CD4-positive, alpha-beta T cell treated with Interferon alpha-2 for 1 hour (primary cell): Measurements from ENCODE around the gene RC3H2.
A peak's percentile ranks its signal among the peaks of the same experiment; 100 is the strongest.

Experiments
- DNase-seq, 2 donors: peaks; one replicate each; pipeline ENCODE4 v3.0.0-alpha.2; 2020 to 2022

Gene RC3H2, protein sequence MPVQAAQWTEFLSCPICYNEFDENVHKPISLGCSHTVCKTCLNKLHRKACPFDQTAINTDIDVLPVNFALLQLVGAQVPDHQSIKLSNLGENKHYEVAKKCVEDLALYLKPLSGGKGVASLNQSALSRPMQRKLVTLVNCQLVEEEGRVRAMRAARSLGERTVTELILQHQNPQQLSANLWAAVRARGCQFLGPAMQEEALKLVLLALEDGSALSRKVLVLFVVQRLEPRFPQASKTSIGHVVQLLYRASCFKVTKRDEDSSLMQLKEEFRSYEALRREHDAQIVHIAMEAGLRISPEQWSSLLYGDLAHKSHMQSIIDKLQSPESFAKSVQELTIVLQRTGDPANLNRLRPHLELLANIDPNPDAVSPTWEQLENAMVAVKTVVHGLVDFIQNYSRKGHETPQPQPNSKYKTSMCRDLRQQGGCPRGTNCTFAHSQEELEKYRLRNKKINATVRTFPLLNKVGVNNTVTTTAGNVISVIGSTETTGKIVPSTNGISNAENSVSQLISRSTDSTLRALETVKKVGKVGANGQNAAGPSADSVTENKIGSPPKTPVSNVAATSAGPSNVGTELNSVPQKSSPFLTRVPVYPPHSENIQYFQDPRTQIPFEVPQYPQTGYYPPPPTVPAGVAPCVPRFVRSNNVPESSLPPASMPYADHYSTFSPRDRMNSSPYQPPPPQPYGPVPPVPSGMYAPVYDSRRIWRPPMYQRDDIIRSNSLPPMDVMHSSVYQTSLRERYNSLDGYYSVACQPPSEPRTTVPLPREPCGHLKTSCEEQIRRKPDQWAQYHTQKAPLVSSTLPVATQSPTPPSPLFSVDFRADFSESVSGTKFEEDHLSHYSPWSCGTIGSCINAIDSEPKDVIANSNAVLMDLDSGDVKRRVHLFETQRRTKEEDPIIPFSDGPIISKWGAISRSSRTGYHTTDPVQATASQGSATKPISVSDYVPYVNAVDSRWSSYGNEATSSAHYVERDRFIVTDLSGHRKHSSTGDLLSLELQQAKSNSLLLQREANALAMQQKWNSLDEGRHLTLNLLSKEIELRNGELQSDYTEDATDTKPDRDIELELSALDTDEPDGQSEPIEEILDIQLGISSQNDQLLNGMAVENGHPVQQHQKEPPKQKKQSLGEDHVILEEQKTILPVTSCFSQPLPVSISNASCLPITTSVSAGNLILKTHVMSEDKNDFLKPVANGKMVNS

DNA sequence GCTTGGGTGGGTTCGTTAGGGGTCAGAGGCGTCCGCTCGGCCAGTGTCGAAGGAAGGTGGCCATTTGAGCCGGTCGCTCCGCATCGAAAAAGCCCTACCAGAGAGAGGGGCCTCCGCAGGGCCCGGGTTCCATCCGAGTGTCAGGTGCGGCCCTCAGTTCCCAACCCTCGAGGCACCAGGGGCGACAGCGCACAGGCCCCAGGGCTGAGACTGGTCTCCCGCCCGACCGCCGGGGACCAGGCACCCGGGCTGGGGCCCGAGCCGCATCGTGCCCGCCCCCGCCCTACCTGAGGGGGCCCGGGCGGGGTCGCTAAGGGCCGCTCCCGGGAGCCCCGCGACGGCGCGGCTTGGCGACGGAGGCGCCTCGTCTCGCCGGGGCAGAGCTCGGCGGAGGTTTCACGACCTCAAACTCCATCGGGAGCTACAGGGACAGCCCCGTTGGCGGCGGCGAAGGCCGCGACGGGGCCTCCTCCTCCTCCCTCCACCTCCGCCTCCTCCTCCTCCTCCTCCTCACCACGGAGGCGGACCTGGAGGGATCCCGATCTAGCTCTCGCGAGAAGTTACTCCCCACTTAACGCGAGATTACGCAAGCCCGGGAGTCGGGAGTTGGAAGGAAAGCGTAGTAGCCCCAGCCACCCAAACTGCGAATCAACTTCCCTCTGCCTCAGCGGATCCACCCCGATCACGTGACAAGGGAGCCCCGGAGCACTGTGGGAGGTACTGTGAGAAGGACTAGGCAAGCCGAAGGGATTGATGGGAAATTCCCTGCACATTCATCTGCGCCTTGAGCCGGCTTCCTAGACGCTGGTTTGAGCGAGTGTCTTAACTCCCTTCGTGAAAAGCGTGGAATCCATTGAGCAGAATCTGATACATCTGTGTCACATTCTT is at the start of gene RC3H2:
RC3H2 (minus strand) TSS at position 537 of the 888 bp plus-strand sequence. CDS start 7,850 bp downstream, outside the sequence.
- DNase-seq = peak; percentile 99

DNA sequence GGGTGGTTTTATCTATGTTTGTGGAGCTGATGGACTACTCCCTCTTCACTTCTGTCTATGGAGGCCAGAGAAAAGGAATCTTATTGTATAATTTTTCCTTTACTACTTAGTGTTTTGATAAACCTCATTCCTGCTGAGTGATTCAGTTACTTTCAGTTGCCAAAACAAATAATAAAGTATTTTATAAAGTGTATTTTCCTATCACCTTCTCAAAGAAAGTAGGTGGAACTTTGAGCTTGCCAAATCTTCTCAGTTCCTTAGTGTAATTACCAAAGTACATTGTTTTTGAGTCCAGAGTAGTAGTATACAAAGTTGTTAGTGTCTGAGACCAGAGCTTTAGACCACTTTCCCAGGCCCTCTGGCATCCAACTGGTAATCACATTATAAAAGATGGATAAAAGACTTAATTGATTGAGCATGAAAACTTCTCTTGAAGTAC is 49.1 kb upstream of the RC3H2 start:
- DNase-seq = no peak

DNA sequence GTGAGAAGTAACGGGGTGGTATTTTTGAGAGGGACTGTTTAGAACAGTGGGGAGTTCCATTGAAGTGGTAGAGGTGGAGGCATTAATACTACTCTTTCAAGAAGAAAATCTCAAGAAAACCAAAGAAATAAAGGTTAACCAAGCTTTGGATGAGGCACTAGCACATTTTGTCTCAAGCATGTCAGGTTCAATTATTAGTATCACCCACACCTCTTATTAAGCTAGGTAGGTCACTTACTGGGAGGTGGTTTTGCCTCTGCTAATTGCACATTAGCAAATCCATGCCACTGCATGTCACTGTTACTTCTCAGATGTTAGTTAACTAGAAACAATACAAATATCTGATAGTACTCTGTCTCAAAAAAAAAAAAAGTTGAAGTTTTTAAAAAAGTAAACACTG is 45.9 kb upstream of the RC3H2 start:
- DNase-seq = no peak

DNA sequence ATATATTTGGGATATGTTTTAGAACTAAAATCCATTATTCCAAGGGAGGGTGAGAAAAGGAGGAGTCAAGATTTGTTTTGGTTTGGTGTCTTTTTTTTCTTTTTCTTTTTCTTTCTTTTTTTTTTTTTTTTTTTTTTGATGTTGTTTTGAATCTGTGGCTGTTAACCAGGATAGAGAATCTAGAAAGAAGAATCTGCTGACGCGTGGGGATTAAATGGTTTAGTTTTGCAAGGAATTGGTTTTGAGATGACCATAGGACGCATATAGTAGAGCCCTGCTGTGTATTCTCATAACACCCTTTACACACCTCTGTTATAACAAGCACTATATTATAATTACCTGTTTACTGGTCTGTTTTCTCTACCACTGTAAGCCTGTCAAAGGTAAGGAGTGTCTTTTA is 45.1 kb upstream of the RC3H2 start:
- no peak for DNase-seq

DNA sequence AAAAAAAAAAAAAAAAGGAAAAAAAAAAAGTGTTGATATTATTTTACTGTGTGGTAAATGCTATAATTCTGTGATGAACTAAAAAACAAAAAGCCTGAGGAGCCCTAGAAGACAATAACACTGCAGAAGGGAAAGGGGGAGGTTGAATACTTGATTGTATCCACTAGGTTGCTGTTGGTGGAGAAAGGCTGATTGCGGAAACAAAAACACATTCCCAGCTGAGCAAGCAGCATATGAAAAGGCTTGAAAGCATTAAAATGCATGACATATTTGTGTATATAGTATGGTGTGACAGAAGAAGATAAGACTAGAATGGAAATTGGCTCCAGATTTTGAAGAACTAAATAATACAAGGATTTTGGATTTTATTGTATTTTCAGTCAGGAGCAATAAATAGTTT is 44.5 kb upstream of the RC3H2 start:
- DNase-seq = no peak

DNA sequence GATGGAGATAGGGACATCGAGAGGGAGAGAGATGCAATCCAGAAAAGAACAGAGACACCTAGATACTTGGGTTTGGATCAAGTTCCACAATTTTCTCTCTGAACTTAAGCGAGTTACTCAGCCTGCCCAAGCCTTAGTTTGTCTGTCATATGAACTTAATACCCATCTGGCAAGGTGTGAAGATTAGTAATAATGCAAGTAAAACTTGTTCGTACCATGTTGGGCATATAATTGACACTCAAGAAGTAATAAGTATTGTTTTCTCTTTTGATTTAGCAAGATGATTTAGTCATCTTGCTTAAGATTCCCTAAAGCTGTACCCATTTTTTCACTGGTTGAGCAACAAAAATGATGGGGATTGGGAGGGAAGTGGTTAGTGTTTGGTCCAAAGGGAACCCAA is 43.2 kb upstream of the RC3H2 start:
- no peak for DNase-seq

DNA sequence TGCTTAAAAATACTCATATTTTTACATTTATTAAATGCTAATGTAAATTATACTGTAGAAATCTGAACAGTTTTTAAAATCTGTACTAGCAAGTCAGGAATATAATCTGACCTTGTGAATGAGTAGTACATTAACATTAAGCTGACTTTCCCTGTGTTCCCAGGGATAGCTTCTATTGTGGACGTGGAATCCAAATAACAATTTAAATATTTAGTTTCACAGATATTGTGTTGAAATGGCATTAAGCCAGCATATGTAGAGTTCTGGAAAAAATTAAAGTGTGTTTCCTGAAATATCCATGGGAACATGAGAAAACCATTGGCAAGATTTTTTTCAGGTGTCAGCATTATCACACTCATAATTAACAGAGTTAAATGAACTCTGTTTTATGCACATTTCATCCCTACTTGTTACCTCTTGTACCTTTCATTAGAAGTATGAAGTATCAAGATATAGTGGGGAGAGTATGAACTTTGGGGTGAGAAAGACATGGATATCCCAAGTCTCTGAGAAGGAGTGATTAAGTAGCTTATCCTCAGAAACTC is 41.4 kb upstream of the RC3H2 start:
- DNase-seq = no peak

DNA sequence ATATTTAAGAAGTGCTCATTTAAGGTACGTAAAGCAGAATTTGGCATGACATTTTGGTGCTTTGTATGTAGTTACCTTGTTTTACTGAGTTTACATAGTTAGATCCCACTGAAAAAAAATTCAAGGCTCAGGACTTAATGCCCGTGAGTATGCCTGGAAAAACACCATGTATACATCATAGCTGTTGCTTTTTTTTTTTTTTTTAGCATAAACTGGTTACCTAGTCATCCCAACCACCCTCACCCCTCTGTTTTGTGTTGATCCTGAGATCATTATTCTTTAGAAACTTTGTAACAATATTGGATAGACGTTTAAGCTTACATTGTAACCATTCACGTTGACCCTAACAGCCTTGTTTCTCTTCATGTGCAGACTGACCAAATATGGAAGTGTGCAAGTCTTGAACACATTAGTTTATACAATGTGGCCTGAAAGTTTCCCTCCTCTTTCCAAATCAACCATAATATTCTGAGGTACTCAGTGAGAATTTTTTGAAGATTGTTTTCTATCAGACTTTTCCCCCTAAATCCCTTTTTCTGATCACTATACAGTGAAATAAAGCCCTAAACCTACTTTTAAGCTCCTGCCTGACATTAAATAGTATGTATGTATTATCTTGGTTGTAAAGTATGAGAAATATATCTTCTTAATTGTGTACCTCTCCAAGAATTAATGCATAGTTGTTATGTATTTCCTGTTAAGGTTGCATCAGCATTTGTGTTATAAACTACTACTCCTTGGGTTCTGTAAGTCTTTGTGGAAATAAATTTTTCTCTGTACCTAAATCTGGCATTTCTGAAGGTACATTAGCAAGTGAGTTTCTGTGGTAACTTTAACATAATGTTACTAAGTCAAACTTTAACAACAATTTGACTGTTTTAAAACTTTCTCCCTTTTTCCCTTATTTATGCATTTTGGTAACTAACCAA is 40.1 kb upstream of the RC3H2 start:
- DNase-seq = no peak

DNA sequence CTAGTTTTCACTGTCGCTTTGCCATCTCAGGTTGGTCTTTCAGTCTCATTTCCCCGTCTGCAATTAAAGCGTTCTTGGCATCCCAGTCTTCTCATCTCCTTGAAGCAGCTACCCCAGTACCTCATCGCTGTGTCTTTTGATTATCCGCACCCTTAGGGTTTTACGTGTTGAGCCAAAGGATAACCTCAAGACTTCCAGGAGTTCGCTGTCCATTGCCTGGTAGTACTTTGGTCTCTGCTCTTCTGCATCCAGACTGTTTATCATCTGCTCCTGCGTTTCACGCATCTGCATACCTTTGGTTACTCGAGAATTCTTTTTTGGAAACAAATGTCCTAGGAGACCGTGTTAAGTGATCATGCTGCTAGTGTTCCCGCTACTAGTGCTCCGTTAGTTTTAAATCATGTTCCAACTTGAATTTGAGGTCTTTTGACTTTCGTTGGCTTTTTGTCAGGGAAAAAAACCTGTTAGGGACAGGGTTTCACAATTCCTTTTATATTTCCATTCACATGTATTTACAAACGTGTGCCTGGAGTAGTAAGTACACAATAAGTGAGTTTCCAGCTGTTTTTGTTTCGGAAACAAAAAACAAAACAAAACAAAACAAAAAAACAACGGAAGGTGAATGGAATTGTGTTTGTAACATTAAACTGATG is 36.5 kb upstream of the RC3H2 start:
- DNase-seq = peak in 1 of 2 donors; percentile 13

DNA sequence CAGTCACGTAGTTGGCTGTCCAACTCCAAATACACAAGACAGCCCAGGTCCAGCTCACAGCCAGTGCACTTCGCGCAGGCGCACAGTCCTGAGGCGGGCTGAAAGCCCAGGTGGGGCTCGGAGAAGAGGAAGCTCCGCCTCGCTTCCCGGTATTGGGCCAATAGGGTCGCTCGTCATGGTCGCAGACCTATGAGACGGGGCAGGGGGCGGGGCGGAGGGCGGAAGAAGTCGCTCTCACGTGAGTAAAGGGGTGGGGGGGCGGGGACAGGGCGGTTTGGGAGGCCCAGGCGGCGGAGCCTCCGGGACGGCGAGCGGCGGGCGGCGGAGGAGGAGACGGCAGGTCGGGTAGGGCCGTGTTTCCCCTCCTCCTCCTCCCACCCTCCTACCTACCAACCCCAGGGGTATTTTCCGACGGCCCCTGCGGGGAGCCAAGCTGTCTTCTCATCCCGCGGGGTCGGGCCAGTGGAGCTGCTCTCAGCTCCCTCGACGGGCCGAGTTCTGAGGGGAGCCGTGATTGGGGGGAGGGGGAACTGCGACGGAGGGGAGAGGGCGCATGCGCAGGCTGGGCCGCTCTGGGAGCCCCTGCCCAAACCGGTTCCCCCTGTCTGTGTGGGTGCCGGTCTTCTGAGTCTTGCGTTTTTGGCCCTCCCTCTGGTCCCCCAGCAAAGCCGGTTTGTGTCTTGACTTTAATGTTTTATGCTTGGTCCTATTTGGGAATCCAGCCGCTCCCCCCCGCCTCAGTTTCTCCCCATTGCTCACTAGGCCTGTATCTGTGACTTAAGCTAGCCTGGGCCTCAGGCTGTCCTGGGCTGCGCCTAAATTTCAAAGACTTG is 35.8 kb upstream of the RC3H2 start, which contains the start of gene RABGAP1:
RABGAP1 (plus strand) TSS at position 272 of the 833 bp plus-strand sequence. CDS start 16,040 bp downstream, outside the sequence.
- peak; percentile 99 for DNase-seq

DNA sequence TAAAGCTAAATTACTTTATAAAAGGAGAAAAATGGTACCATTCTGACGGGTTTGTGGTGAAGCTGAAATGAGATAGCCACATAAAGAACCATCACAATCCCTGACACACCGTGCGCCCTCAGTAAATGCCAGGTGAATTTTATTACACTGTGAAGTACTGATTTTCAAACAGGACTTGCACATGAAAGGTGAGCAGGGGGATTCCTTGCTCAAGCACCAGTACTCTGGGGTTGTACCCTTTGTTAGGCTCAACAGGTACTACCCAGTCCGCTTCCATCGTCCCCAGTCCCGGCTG is 35.2 kb upstream of the RC3H2 start:
- no peak for DNase-seq

DNA sequence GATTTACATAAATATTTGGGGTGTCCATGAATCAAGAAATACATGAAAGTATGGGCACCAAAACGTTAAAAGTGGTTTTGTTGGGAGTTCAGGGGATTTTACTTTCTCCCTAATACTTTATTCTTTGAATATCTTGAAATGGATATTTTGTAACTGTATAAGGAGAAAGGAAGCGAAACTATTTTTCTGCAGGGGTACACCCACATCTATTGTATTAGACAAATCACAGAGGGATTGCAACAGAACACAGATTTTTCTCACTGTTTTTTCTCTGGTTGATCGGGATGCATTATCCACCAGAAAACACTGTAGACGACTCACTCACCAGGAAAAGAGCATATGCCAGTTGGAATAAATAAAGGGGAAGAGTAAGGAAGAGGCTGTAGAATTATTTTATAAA is 34.4 kb upstream of the RC3H2 start:
- no peak for DNase-seq

DNA sequence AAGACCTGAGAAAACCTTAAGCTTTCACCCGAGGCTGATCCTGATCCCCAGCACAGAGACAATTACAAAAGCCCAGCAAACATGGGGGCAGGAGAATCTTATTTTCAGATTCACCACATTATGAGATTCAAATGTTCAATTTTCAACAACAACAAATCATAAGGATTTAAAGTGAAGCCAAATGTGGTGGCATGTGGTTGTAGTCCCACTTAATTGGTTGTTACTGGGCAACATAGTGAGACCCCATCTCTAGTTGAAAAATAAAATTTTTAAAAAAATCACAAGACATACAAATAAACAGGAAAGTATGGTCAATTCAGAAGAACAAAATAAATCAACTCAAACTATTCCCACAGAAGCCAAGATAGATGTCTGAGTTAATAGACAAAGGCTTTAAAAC is 31.7 kb upstream of the RC3H2 start:
- no peak for DNase-seq

DNA sequence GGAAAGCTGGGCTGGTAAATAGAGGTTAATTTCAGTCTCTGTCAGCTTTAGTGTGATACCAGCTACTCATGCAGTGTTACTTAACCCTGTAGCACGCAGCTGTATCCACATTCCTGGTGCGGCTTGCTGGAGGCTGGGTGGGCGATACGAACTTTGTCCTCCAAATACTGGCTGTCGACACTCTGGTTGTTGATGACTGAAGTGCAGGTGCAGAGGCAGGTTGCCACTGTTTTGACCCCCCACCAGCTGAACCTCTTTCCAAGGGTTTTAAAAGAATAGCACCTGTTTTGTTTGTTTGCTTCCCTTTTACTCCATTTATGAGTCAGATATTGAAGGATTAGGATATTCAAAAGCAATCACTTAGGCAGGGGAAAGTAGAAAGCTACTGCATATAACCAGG is 31.3 kb upstream of the RC3H2 start:
- DNase-seq = no peak

DNA sequence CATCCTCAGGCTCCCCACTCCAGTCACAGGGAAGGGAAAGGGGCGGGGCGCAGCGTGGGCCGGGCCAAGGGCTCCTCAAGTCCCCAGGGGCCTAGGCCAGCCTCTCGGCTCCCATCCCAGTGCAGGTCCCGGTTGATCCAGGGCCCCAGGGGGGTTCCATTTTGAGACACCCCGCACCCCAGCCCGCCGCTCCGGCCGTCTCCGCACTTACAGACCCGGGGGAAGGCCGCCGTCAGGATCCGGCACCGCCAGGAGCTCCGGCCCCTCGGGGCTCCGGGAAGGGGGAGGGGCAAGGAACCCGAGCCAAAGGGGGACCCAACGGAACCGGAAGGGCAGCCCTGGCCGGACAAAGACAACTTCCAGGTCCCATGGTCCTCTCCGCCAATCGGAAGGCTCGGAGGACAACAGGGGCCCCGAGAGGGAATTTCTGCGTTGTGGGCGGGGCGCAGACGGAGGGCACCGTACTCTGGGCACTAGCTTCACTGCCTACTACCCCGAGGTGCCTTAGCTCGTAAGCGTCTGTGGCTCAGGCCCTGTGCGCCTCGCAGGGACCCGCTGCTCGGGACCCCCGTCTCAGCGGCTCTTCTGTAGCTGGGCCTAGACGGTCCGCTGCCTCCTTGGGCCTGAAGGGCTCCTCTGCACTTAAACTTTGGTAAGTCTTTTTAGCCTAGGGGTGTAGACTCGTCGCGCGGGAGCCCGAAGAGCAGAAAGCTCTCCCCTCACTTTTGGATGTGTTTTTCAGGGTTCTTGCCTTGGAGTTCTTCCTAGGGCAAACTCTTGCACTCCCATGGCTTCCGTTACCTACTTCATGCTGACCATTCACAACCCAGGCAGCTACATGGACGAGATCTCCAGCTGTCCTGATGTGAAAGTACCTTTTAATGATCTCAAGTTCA is 26.3 kb upstream of the RC3H2 start, which contains the start of gene ZBTB26:
ZBTB26 (minus strand) TSS at position 287 of the 896 bp plus-strand sequence. CDS start 11,578 bp downstream, outside the sequence.
- DNase-seq = peak; percentile 91 to 93

DNA sequence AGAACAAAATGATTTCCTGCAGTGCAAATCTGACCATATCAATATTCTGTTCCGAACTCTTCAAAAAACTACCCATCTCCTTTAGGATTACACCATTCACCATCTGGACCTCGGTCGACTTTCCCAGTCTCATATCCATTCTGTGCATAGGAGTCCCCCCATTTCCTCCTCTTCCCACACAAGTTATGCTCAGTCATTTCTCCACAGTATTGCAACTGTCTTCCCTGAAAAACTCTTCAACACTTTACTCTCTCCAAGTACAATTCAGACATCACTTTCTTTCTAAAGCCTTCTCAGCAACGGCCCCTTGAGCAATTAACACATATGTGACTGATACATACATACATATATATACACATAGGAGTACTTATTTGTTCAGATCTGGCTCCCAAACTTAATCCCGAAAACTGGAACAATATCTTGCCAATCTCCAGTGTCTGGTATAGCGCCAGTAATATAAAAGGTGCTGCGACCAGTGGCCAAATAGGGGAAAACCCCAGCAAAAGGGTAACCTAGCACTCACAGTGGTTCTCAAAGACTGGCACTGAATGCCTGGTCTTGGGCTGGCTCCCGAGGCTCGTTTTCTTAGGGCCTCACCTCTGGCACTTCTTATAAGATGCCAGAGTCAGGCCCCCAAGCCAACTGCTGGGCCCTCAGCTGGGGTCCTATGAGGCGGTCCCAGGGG is 25.5 kb upstream of the RC3H2 start:
- no peak for DNase-seq

DNA sequence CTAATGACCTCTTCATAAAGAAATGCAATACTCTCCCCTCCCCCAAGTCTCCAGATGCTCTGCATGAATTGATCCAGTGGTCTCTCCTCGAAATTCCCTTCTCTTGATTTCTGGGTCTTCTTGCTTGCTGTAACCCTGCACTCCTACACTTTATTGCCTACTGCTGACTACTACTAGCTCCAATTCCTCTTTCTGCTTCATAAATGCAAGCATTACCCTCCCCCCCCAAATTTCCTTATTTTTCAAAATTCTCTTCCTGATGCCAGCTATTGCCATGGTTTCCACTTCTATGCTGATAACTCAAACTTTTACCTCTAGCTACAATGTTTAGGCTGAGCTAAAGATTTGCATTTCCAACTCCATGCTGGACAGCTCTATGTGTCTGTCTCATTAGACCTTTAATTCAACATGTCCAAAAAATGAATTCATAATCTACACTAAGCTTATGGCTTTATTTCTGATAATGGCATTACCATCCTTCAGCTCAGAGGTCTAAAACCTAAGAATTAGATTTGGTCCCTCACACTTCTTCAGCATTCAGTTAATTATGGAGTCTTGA is 24.7 kb upstream of the RC3H2 start:
- no peak for DNase-seq
